Stimulated activated CD4-positive, alpha-beta T cell treated with anti-CD3 and anti-CD28 coated beads, Interleukin-2, amount 100 ng/mL, for 24 hours (primary cell): ENCODE measurements around the gene NFATC1.
"Not testable (repeated sequence)": the region's sequence is repeated elsewhere in the genome, so short reads cannot be mapped to it uniquely, and the experiment has no call there.

ENCODE experiments used
- DNase-seq, 2 donors: peaks; one replicate each; pipeline ENCODE4 v3.0.0-alpha.2; 2020

NFATC1 gene

DNA sequence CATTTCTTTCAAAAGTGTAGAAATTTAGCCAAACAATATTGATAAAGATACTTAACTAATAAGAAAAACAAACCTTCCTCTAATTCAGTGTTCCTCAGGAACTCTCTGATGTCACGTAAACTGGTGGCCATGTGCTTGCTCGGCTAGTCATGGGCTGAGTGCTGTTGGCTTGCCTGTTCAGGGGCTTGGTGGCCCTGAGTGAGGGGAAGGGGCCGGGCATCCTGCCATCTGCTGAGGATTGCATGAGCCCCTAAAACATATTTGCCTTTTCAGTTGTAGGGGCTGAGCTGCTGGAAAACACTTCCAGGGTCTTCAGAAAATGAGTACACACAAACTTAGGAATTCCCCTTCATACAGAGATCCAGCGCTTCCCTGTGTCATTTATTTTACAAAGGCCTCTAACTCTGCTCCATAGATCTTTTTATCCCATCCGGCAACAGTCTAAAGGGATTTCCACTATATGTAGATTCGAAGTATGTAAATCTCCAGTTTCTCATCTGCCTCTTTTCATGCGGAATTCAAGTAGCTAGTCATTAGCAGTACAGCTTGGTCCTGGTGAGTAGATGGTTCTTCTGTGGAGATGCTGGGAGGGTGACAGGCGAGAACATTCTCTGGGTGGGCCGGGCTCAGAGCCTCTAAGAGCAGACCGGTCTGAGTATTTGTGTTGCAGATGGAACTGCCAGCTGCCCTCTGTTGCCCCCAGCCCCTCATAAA is 20.1 kb upstream of the NFATC1 start:
- no peak for DNase-seq

DNA sequence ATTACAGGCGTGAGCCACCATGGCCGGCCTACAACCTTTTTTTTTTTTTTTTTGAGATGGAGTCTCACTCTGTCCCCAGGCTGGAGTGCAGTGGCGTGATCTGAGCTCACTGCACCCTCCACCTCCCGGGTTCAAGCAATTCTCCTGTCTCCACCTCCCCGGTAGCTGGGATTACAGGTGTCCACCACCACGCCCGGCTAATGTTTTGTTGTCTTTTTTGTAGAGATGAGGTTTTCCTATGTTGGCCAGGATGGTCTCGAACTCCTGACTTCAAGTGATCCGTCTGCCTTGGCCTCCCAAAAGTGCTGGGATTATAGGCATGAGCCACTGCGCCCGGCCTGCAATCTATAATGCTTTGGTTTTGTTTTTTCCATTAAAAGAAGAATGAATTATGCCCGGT is 19.1 kb upstream of the NFATC1 start:
- DNase-seq: not testable (repeated sequence)

DNA sequence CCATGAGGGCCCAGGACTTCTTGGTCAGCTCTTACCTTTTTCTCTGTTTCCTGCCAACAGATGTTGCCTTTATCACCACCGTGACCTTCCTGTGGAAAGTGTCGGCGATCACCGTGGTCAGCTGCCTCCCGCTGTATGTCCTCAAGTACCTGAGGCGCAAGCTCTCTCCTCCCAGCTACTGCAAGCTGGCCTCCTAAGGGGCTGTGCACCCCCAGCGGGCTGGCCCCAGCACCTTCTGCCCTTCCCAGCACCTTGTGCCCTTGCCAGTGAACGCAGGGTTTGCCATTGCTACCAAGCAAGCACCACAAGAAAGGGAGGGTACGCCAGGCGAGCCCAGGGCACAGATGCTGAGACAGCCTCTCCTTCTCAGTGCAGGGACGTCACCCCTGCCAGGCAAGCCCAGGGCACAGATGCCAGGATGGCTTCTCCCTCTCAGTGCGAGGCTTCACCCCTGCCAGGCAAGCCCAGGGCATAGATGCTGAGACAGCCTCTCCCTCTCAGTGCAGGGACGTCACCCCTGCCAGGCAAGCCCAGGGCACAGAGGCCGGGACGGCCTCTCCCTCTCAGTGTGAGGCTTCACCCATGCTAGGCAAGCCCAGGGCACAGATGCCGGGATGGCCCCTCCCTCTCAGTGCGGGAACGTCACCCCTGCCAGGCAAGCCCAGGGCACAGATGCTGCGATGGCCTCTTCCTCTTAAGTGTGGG is 18.4 kb upstream of the NFATC1 start:
- no peak for DNase-seq

DNA sequence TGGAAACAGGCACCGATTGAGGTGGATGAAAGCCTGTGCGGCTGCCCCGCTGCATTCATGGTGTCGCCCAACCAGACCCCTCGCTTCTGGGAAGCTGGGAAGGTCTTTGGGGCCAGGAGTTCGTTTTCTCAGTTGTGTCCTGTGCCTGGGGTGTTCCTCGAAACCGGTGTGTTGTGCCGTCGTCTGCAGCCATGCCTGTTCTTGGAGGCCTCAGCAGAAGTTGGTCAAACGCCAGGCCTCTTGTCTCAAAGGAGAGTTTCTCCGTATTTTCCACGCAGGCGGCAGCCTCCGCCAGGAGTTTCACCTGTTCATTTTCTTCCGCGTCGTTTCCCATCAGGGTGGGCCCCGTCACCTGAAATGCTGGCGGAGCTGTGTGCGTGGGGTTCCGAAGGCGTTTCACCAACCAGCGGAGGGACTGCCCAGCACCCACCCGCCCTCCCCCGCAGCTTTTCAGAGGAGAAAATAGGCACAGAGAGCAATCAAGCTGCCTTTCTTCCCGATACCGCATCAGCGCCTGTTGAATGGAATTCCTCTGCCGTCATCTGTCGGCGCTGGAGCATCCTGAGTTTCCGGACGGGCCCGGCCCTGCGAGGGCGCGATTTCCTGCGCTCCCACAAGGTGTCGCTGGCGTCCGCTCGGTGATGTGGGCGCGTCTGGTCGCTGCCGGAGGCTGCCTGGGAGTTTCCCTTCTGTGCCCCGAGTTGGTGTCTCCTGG is 17.0 kb upstream of the NFATC1 start:
- DNase-seq: peak; percentile 86

DNA sequence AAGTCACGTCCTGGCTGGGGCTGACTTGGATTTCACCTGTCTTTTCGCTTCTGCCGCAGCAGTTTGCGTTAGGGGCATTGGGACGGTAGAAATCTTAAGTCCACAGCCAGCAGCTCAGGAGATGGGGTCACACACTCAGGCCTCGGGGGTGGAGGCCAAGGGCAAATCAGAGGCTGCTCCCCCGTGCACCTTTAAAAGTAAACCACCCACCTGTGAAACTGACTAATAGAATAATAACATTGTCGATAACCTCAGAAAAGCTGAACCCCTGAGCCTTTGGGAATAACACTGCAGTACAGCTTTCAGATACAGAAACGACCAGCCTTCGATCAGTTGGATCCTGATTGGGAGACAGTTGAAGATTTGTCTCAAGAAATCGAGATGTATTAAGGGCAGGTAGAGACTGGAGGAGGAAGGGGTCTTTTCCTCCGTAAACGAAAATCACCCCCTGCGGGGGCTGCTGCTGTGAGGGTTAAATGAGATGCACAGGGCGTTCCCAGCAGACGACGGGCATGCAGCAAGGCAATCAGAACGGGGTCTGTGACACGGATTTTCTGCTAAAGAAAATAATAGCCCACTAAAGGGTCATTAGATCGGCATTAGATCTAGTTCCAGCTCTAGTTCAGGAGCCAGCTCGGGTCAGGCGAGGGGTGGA is 16.4 kb upstream of the NFATC1 start:
- no peak for DNase-seq

DNA sequence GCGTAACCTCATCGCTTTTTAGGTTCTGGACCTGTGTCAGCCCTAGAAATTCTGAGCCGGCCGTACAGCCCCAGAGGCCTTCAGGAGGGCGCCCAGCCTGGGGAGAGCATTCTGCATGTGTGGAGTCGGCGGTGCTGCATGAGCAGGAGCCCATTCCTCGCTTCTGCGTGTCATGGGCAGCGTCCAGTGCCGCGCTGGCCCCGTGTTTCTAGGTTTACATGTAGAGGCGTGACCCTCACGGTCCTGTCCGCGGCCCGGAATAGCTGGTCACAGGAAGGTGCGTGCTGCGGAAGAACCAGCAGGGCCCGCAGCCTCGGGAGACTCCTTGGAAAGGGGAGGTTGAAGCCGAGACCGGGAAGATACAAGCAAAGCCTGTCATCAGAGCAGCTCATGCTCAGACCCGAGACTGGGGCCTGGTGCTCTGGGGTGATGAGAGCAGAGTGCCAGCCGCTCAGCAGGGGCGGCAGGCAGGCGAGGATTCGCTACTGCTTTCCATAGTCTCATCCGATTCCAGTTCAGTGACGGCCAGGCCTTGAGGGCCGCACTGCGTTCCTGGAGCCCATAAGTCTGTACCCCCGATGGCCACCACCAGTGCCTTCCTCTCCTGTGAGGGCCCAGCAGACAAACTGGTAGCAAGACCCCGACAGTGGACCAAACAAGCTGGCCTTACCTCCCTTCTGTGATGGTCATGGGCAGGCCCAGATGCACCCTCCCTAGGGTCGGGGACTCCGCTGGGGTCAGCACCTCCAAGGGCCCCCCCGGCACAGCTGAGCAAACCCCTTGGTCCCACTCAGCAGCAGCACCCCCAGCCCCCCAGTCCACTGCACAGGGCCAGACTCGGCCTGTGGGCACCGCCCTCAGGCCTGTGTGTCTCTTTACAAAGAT is 15.6 kb upstream of the NFATC1 start:
- DNase-seq: no peak

DNA sequence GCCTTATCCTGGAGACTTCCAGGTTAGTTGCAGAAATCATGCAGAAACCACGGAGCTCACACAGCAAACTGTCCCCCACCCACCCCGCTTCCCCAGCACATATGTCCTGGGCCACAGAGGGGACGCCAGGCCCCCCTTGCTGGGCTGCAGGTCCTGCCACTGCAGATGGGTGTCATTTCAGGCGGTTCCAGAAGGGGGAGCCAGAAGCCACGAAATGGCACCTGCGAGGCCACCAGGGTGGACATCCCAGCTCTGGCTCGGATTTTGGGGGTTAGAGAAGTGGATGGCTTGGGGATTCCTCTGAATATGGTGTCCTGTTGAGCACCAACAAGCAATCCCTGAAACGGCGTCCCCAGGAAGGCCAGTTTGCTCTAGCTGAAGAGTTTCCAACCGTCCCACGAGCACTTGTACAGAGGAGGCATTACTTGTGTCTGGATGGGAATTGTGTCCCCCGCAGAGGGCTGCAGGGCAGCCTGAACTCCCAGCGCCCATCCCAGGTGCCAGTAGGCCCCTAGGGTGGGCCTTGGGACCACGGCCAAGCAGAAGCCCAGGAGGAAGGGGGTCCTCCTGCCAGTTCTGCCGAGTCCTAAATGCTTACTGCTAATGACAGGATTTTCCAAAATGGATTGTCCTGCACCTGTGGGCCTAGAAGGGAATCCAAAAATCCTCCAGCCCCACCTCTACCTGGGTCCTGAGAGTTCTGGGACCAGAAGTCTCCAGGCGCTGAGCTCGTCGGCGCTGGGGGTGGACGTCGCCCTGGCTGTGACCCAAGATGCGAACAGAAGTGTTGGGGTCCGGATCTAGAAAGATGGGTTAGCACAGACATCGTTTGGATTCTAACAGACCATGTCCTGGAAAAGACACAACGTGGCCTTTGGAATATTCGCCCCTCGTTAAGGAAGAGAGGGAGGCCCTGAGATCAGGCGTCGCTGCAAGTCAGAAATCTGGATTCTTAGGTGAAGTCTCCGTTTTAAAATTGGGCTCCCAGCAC is 14.6 kb upstream of the NFATC1 start:
- DNase-seq: peak; percentile 83 to 85

DNA sequence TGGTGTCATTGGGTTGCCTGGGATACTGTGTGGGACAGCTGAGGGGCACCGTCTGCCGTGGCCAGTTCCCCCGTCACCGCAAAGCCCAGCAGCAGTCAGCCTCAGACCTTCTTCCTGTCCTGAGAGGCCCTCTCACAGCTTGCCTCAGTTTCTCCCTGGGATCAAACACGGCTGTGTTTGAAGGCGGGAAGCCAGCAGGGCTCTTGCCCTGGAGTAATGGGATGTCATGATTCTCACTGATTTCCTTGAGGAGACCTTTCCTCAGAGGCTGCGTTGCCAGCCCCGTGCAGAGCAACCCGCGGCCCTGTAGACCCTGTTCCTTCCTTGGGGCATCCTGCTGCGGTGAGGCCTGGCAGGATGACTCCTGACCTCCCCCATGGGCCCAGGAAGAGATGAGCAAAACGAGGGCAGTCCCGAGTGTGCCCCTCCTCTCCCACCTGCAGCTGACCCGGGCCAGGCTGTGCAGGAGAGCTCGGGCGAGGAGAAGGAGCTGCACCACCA is 13.9 kb upstream of the NFATC1 start:
- DNase-seq: no peak

DNA sequence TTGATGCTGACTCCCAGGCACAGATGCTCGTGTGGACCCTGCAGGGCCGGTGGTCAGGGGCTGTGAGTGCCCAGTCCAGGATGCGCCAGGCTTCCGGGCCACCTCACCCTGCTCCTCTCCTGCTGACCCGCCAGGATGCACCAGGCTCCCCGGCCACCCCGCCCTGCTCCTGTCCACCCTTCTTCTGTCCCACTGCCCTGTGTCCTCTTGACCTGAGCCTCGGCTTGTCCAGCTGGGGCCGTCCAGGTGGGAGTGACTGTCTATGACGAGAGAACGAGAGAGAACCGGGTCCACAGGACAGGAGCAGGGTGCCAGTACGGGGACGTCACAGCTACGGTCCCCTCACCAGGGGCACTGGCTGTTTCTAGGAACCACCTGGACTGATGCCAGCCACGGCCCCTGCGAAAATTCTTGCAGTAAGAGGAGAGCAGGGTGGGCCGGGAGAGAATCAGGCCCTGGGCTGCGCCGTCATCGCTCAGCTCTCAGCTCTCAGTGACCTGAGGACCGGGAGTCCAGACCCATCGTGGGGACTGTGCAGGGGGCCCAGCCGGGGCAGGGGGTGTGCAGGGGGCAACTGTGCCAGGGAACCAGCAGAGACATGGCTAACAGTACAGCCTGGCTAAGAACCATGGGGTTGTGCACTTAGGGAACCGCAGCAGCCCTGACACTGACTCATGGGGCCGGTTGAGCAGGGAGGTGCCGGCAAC is 12.9 kb upstream of the NFATC1 start:
- no peak for DNase-seq

DNA sequence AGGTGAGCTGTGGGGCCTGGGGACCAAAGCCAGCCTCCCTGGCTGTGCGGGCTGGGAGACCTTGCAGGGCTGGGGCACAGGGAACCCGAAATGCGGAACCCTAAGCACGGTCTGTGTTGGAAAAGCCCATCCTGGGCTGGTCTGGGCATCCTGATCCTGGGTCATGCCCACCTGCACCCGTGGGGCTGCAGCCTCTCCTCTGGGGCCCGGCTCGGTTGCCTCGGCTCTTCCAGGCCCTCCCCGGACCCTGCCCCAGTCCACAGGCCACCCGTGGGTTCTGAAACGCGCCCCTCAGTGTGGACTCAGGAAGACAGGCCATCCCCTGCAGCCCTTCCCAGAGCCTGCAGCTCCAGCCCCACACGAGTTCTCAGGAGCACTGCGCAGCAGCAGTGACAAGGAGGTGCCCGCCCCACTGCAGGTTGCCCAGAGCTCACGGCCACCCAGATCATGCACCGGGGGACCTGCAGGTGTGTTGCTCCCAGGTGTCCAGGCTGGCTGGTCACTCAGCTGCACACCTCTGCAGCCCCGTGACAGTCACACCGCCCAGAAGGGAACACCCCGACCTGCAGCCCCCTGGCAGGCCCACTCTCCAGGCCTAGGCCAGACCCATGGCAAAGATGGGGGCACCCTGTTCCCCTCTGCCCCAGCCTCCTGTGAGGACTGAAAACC is 12.2 kb upstream of the NFATC1 start:
- DNase-seq: no peak

DNA sequence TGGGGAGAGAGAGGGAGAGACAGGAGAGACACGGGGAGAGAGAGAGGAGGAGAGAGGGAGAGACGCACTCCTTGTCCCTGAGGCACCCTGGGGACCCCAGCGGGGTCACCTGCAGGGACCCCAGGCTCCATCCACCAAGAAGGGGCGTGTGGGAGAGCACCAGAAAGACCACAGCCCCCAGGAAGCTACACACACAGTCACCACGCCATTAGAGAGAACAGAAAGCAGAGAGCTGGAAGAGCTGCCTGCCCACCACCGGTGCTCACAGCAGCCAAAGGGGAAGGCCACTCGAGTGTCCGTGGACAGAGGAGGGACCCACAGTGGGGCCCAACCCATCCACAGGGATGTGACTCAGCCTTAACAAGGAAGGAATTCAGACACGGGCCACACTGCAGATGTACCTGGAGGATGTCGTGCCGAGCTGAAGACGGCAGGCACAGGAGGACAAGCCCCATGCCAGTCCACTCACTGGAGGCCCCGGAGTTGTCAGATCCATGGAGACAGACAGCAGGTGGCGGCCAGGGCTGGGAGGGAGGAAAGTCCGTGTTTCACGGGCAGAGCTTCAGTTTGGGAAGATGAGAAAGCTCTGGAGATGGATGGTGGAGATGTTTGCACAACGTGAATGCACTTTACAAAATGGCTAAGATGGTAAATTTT is 11.5 kb upstream of the NFATC1 start:
- no peak for DNase-seq

DNA sequence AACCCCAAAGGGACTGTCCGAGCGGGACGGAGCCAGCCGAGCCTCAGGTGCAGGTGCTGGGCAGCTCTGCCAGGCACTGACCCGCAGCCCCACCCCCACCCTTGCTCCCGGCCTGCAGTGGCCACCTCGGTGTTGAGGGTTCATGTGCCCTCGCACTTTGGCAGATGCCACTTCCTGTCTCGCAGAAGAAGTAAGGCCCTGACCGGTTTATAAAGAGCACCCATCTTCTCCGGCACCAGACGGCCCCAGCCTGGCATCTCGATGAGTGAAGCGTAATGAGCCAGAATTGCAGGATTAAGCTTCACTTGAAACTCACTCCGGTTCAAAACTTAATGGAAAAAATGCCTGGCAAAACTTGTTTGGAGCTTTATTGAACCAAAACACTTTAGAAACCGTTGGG is 10.9 kb upstream of the NFATC1 start:
- no peak for DNase-seq

DNA sequence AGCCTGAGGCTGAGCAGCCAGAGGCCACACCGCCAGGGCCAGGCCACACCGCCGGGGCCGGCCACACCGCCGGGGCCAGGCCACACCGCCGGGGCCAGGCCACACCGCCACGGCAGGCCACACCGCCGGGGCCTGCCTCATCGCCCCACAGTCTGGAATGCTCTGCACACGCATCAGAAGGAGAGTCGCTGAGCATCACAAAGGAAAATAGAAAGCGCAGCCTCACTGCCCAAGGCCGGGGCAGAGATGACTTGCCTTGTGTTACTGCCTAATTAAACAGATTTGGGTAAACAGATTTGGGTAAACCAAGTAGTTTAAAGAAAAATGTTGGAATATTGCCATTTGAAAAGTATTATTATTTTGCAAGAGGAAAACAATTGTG is 10.4 kb upstream of the NFATC1 start:
- no peak for DNase-seq

DNA sequence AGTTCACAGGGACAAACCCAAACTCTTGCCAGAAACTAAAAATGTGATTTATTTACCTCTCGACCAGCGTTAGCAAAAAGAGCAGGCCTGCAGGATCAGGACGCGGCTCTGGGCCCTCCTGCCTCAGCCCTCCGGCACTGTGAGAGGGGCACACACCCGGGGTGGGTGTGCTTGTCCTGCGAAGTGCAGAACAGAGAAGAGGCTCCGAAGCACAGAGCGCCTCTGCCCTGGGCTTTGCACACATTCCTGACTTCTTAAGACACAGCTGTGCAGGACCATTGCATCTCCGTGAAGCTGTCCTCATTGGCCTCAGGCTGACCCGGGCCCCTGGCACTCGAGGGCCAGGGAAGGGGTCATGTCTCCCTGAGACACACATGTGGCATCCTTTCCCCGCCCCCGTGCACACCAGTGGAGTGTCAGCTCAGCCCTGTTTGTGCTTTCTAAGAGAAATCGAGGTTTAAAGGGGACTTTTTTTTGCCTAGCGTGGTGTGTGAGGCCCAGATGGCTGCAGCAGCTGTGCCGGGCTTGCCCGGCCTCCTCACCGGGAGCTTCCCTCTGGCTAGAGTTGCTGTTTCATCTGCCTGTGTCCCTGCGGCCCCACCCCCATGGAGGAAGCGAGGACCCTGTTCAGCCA is 9.9 kb upstream of the NFATC1 start:
- no peak for DNase-seq

DNA sequence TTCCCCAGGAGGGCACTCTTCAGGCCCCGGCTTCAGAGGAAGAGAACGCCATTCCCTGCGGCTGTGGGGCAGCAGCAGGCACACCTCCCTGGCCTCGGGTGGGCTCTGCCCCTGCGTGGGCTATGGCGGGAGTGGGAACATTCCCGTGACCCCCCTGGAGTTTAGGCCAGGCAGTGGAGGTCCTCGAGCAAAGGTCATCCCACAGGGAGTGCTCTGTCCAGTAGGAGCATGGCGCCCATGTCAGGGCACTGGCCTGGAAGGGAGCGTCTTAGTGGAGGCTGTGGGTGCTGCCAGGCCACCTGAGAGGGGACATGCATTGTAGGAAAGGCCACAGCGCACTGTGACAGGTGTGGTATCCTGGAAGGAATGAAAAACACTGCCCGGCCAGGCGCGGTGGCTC is 9.2 kb upstream of the NFATC1 start:
- no peak for DNase-seq

DNA sequence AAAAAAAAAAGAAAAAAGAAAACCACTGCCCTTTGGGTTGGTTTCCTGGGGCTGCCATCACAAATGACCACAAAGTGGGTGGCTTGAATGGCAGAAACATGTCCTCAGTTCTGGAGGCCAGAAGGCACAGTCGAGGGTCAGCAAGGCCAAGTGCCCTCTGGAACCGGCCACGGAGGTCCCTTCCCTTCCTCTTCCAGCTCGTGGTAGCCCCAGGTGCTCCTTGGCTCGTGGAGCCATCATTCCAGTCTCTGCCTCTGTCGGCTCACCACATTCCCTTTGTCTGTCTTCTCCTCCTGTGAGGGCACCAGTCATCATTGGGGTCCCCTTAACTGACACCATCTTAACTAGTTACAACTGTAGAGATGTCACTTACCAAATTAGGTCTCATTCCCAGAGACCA is 8.5 kb upstream of the NFATC1 start:
- no peak for DNase-seq

DNA sequence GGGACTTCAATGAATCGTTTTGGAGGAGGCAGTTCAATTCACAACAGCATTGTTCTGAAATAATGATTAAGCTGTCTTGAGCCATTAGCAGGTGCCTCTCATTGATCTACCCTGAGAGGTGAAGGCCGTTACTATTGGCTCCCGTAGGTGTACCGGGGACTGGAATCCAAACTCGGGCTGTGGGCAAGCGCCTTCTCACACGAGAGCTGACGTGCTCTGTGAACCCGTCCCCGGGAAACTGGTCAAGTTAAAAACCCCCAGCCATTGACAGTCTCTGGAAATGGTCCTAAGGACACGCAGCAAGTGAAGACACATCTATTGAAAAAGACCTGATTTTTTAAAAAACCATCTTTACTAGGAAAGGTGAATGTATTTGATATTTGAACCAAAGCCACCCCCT is 8.1 kb upstream of the NFATC1 start:
- DNase-seq: no peak

DNA sequence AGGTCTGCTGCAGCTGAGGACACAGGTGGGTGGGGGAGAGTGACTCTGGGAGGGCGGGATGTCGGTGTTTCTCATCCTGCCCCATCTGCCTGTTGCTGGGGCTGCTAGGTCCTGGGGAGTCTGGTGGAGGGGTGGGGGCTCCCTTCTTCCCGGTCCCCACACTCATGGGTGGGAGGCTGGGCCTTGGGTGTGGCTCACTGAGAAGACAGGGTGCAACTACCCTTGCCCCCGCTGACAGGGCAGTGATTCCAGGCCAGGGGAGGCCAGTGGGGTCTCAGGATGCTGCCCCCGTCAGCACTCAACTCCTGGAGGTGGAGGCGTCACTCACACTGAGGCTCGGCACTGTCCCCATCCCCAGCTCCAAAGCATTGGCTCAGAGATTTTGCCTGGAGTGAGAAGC is 7.7 kb upstream of the NFATC1 start:
- no peak for DNase-seq

DNA sequence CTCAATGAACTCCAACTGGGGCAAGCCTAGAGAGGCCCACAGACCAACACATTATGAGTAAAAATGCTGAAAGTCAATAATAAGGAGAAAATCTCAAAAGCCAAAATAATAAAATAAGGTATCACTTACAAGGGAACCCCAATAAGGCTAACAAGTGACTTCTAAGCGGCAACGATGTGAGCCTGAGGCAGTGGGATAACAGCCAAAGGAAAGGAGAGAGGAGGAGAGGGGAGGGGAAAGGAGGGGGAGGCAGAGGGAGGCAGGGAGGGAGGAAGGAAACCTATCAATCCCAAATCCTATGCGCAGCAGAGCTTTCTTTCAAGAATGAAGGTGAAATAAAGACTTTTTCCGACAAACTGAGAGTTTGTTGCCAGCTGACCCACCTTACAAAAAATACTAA is 6.0 kb upstream of the NFATC1 start:
- DNase-seq: no peak
